T-helper 22 cell (primary cell): ENCODE results near the gene DIAPH1.
"Not testable (repeated sequence)": the region's sequence is repeated elsewhere in the genome, so short reads cannot be mapped to it uniquely, and the experiment has no call there.

Experiments
- DNase-seq: peaks from one replicate; pipeline ENCODE4 v3.0.0-alpha.2; 2020; ENCODE audit warnings: low read depth

Gene DIAPH1

GRCh38 chr5:141609921-141610320, 8.9 kb downstream of the DIAPH1 start:
- not testable (repeated sequence) for DNase-seq

GRCh38 chr5:141609044-141609443, 9.8 kb downstream of the DIAPH1 start:
- no peak for DNase-seq

DNA sequence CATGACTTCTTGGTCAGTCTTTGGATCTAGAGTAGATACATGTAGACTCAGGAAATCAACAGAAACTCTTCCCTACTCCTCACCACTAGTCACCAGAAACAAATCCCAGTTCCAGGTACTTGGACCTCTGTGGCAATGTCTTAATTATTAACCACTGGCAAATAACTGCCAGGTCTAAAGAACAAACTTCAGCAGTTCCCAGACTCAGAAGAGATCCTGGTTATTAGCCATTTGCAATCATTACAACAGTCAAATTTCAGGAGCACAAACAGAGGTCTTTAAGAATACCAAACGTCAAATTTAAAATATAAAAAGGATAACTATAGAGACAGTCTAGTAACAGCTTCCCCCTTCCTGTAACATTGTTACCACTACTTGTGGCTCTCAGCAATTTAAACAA, 10.2 kb downstream of the DIAPH1 start:
- DNase-seq = no peak

GRCh38 chr5:141608046-141608445, 10.8 kb downstream of the DIAPH1 start:
- no peak for DNase-seq

DNA sequence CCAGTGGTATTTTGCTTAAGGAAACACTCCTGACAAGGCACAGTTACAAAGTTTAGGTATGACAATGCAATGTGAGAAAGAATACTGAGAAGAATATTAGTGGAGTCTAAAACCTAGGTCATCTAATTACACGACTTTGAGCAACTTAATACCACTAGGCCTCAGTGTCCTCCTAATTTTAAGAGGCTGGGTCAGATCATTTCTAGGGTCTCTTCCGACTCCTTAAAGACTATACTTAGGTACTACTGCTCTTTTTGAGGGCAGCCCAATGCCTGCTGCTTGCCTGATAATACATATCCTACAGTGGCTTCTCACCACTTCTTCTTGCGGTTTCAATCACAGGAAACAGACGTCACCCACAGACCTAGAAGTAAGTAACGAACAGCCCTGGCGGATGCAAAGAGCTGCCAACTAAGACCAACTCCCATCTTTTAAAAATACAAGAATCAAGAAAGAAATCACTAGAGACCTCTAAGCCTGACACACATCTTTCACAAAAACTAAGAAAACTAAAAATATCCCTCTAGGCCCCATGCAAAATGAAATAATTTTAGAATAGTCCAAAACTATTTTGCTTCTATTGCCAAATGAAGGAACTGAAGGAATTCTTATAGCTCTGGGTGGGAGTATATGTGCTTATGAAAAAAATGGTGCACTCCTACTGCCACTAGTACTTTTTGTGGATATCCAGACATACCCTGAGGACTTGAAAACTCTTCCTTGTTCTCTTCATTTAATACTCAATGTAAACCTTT, 13.1 kb downstream of the DIAPH1 start:
- peak; percentile 72 for DNase-seq

DNA sequence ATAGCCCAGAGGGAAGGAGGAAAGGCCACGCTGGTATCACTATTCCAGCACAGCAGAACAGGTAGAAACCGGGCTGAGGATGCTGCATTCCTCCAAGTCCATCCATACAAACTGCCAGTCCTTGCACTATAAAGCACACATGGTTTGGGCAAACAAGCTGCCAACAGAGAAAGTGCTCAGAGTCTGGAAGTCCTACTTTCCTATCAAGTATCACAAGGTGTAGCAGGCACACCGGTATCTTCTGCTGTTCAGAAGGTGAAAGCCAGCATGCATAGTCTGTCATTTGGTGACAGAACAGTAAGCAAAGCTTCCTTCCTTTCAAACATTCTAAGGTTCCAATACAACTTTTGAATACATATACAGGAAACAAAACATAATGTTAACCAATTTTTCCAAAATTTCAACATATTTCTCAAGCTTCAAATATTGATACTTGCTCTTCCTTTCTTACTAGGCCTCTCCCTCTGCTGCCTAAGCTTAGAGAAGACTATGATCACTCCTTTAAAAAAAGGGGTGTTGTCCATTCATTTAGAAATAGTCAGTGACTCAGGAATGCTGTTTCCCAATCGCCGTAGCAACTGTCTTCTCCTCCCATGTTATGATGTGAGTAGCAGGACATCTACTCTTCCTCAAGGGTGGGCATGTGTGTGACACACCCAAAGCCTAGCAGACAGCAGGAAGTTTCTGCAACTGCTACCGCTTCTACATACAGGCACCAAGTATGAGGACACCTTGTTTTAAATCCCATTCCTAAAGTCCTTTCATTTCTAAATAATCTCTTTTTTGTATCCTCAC, 14.7 kb downstream of the DIAPH1 start:
- DNase-seq = peak; percentile 4

DNA sequence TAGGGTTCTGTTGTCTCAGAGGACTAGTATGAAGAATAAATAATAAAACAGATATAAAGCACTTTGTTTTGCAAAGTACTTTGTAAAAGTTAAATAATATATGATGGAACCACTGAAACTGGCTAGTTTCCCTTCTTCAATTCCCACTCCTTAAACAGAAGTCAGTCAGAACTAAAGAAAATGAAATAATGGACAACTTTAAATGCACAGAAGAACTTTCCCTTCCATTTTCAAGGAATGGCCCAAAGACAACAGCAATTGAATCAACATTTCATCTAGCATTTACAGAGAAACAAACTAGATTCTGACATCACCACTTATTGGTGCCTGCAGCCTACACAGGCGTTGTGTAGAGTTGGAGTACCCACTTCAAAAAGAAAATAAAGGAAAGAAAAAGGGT, 16.2 kb downstream of the DIAPH1 start:
- DNase-seq = no peak

DNA sequence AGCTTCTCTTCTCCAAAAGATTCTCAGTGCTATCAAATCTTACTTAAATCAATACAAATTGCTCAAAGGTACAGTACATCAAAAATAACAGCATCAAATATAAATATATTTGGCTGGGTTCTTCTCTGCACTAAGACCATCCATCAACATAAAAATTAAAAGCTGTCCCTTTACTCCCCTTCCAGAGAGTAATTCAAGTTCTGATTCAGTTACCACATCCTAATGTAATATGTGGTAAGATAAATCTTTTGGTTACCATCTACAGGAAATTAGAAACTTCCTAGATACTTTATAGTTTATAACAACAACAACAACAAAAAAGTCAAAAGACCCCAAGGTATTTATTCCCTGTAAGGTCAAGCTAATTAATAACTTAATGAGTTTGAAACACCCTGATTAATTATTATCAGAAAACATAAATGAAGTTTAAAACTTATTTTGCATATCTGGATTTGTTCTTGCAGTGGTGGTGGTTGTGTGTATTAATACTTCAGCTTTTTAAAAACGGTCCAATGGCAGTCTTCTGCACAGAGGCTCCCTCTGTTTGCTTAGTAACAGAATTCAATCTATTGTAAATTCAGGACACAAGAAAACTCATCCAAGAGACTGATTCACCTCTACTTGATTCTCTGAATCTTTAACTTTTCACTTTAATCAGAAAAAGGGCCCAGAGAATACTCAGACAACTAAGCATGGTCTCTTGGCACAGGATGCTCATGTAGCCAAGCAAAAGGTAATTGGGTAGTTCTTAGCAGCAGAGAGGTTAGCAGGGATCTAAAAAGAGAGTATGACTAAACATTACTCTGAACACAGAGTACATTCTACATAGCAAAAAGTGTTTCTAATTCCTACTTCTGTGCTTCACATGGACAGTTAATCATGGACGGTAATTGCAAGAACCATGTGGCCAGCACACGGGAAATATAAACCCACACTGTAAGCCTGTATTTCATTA, 20.1 kb downstream of the DIAPH1 start:
- no peak for DNase-seq

DNA sequence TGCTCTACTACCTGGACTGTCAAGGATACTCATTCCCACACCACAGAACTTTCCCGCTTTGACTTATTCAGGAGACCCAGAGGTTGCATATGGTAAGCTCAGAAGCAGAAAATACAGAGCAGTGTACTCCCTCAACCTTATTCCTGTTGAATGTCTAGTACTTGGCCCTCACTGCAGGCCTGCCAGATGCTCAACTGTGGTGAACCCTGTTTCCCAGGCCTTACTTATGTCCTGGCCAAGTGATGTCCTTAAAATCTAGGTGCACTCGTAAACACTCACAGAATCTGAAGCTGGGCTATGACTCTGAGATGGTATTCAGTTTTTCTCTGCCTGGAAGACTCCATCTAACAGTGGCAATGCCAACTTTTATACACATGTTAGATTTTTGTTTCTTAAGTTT, 21.0 kb downstream of the DIAPH1 start:
- DNase-seq = no peak

DNA sequence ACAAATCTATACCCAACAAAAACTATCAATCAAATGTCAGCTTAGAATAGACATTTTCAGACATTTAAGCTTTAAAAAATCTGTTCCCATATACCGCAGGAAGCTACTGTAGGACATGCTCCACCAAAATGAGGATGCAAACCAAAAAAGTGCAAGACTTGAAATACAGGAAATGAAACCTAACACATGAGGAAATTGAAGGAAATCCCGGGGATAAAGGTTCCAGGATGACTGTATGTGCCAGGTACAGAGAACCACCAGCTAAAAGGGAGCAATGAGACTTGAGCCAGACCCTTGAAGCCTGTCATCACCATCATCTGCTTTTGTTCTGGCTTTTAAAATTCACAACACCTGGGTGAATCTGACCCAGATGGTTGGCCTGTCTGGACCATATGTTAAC, 21.4 kb downstream of the DIAPH1 start:
- DNase-seq = no peak

- DNase-seq = no peak
Measured at GRCh38 chr5:141596867-141597266, 21.9 kb downstream of the DIAPH1 start.

- DNase-seq = no peak
Measured at GRCh38 chr5:141590127-141590526, 28.7 kb downstream of the DIAPH1 start.

DNA sequence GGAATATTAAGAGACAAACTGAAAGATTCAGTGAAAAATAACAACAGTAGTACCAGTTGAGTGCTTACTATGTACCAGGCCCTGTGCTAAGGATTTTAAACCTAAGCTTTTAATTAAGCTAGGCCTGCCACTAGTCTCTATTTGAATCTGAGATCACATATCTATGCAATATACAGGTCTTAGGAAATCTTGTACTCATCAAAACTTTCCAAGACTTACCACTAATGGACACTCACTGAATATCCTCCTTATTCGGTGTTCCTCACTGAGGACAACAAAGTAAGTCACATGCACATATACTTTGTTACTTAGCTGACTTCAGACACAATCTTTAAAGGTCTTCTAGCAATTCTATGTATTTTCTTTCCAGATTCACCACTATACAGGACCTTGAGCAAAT, 32.6 kb downstream of the DIAPH1 start:
- DNase-seq = no peak

DNA sequence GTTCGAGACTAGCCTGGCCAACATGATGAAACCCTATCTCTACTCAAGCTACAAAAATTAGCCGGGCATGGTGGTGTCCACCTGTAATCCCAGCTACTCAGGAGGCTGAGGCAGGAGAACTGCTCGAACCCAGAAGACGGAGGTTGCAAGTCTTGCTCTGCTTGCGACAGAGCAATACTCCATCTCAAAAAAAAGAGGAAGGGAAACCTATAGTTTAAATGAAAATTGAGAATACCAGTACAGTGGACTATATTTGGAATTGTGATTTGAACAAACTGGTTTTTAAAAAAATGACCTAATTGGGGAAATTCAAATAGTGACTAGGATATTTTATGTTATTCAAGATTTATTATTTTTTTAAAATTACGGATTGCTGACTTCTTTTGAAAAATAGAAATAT, 33.2 kb downstream of the DIAPH1 start:
- DNase-seq = no peak

DNA sequence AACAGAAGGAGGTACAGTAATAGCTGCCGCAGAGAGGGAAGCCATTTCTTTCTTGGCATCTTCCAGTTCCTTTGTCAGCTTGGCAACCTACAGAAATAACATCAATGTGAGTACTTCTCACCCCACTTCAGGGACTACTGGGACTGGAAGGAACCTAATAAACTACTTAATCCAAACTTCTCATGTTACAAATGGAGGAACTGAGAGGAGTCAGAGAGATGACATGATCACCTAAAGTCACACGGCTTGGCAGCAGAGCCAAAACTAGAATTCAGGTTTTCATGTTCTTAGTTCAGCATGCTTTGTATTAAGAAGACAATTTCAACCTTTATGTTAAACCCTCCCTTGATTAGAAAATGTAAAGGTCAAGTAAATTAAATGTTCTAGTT, 44.7 kb downstream of the DIAPH1 start:
- DNase-seq = no peak

DNA sequence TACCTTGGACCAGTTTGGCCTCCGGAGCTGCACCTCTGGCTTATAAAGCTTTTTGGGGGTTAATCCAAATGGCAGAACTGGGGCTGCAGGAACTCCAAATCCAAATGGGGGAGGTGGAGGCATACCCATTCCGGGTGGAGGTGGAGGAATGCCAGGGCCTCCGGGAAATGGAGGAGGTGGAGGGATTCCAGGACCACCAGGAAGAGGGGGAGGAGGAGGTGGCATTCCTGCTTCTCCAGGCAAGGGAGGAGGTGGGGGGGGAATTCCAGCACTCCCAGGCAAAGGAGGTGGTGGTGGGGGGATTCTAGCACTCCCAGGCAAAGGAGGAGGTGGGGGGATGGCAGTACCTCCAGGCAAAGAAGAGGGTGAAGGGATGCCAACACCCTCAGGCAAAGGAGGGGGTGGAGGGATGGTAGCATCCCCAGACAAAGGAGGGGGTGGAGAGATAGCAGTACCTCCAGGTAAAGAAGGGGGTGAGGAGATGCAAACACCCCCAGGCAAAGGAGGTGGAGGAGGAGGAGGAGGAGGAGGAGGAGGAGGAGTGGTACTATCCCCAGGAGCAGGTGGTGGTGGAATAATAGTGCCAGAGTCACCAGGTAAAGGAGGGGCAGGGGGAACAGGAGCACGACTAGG, 45.2 kb downstream of the DIAPH1 start:
- DNase-seq = no peak

DNA sequence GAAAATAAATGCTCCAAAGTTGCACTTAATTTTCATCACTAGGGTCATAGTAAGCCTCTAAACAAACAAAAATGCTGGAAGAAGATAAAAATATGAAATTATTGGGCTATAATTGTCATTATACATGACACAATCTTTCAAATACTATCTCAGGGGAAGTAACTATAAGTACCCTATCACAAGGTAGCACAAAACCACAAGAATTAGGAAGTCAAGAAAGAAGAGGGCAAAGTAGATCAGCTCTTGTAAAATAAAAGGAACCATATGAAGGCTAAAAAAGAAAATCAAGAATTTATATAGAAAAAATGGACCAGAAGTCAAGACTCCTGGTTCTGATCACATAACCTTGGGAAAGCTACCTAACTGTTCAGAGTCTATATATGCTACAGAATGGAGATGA, 48.1 kb downstream of the DIAPH1 start:
- DNase-seq = no peak

DNA sequence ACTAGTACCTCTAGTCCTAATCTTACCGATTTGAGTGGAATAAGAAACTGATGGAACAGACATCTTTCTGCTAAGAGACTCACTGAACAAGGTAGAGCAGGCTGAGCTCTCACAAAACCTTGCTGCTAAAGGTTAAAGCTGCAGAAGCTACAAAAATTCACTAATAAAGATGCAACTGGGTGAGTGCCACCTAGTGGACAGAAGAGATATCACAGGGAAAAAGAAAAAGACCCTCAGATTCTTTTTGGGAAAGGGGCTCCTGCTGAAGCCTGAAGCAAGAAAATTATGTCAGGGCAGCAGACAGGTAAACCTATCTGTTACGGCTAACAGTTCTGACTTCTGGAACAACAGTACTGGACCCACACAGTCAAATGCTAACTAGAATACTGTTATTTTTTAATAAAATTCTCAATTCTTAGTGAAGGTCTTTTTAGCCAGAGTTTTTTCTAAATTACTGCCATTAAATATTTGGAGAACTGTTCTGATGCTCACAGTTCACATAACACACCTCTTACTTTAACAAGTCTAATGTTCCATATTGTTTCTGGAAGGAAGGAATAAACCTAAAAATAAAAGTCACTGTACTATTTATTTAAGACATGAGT, 51.2 kb downstream of the DIAPH1 start:
- DNase-seq = no peak

- no peak for DNase-seq
Measured at GRCh38 chr5:141565826-141566570, 52.8 kb downstream of the DIAPH1 start.

DNA sequence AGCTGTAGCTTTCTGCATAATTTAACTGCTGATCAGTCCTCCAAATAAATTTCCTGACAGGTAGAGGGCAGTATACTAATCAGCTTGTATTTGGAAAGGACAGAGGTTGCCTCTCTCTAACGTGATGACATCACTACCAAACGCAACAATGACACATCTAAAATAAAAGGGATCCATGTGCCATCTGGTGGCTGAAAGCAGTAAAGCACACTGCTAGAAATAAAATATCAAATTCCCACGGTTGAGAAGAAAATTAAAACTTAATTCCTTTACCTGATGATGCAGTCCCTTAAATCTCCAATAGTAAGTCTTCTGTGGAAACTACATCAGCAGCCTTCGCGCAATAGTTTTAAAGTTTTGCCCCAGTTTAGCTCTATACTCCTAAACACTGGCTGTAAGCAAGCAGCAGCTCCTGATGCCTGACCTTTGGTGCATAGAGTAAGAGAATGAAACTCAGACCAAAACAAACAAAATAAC, 54.5 kb downstream of the DIAPH1 start:
- DNase-seq = peak; percentile 57
